ENCODE results near the gene ZNHIT6. TPM values are rescaled to one million over a fixed set of nuclear protein-coding genes. Genes with fewer than 3 reads are reported as not detected.

ZNHIT6 gene
- total and polyA plus RNA-seq, 3 donors from 2014 or later, result 10.1 to 14.5 (median 11.3) TPM

DNA sequence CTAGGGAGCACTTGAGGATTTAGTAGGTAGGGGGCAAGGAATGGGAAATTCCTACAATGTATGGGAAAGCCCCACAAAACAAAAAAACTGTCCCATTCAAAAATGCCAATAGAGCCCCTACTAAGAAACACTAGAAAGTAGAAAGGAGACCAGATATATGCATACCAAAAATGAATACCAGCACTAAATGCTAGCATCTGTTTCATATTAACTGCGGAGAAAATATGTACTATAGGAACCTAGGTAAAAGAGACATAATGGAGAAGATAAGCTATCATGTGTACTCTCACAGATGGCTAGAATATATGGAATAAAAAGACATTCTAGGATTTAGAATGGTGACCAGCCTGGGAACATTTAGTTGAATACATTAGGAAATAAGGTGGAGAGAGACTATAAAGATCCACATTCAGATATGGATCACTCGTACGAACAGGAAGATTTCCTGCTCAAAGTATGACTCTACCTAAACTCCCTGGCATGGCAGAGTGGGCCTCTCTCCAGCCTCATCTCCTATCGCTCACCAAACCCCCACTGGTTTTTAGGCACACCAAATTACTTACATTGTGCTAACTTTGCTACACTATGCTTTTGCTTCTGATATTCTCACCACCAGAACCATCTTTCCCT lies 18.3 kb downstream of the ZNHIT6 start:
- no peak overlapping the region for H3K27ac ChIP-seq
- 90 to 94% methylated on average over 4 of the region's 4 CpGs for WGBS, 2 donors

DNA sequence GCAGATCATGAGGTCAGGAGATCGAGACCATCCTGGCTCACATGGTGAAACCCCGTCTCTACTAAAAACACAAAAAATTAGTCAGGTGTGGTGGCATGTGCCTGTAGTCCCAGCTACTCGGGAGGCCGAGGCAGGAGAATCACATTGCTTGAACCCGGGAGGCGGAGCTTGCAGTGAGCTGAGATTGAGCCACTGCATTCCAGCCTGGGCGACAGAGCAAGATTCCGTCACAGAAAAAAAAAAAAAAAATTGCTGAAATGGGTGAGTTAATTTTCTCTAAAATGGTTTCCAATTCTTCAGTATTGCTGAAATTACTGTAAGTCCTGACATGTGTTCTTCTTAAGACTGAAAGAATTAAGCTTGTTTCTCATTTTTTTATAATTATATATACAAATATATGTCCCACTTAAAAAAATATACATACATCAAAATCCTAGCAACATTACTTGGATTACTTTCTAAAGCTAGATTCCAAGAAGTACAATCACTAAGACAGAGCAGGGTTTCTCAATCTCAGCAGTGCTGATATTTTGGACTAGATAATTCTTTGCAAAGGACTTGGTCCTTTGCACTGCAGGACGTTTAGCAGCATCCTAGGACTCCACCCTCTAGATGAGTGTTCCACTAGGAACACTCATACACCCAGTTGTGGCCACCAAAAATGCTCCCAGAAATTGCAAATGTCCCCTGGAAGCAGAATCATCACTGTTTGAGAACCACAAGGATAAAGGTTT lies 24.8 kb downstream of the ZNHIT6 start:
- H3K36me3 ChIP-seq (ENCODE audit: low read depth, missing control alignments), result no peaks in the 10 kb centered on the region
- 92 to 95% methylated on average over 9 of the region's 9 CpGs for WGBS, 2 donors
- no peaks in the 10 kb centered on the region for H3K4me1 ChIP-seq
- no peak overlapping the region for H3K27ac ChIP-seq
- no peaks in the 10 kb centered on the region for H3K9me3 ChIP-seq
- no peak overlapping the region for H3K4me3 ChIP-seq
- DNase-seq, result no peak
- TF ChIP-seq, protein P1, sequence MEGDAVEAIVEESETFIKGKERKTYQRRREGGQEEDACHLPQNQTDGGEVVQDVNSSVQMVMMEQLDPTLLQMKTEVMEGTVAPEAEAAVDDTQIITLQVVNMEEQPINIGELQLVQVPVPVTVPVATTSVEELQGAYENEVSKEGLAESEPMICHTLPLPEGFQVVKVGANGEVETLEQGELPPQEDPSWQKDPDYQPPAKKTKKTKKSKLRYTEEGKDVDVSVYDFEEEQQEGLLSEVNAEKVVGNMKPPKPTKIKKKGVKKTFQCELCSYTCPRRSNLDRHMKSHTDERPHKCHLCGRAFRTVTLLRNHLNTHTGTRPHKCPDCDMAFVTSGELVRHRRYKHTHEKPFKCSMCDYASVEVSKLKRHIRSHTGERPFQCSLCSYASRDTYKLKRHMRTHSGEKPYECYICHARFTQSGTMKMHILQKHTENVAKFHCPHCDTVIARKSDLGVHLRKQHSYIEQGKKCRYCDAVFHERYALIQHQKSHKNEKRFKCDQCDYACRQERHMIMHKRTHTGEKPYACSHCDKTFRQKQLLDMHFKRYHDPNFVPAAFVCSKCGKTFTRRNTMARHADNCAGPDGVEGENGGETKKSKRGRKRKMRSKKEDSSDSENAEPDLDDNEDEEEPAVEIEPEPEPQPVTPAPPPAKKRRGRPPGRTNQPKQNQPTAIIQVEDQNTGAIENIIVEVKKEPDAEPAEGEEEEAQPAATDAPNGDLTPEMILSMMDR (IDR thresholded peaks at IDR 0.05), result no peak
- TF ChIP-seq POLR2A (IDR thresholded peaks at IDR 0.05), result no peak
- no peaks in the 10 kb centered on the region for H3K27me3 ChIP-seq
- intact Hi-C loops (cut with DNase I; ENCODE audit: low total_unique reads), result no loop called here

More for the DNA sequence above, 18.3 kb downstream of the ZNHIT6 start:
- intact Hi-C loops (cut with DNase I; ENCODE audit: low total_unique reads), result no loop called here
- H3K4me3 ChIP-seq, result no peak overlapping the region
- TF ChIP-seq POLR2A (IDR thresholded peaks at IDR 0.05), result no peak
- TF ChIP-seq, protein P1 (IDR thresholded peaks at IDR 0.05), result no peak
- no peaks in the 10 kb centered on the region for H3K4me1 ChIP-seq
- no peaks in the 10 kb centered on the region for H3K27me3 ChIP-seq
- no peak for DNase-seq
- no peaks in the 10 kb centered on the region for H3K9me3 ChIP-seq
- no peaks in the 10 kb centered on the region for H3K36me3 ChIP-seq (ENCODE audit: low read depth, missing control alignments)

DNA sequence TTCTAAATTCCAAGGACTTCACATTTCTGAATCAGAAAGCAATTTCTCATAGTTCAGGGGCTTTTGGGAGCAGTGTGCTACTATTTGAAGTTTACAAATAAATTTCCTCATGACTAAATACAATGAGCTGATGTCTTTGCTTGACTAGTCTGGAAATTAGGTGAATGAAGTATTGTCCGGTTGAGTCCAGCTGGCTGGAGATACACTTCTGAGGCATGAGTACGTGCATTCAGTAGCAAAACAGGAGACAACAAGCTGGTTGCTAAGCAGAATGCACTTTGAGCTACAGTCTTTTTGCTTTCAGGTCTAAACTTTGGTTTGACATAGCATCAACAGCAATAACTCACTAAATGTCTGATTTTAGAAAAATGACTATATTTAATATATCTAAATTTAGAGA lies 27.1 kb downstream of the ZNHIT6 start:
- H3K36me3 ChIP-seq (ENCODE audit: low read depth, missing control alignments), result no peaks in the 10 kb centered on the region
- no peaks in the 10 kb centered on the region for H3K27me3 ChIP-seq
- no peaks in the 10 kb centered on the region for H3K4me1 ChIP-seq
- 54 to 56% methylated on average over 2 of the region's 2 CpGs for WGBS, 2 donors
- H3K9me3 ChIP-seq, result no peaks in the 10 kb centered on the region
- TF ChIP-seq, protein P1 (IDR thresholded peaks at IDR 0.05), result no peak
- no peak for TF ChIP-seq POLR2A (IDR thresholded peaks at IDR 0.05)
- intact Hi-C loops (cut with DNase I; ENCODE audit: low total_unique reads), result no loop called here
- H3K27ac ChIP-seq, result no peak overlapping the region
- DNase-seq, result no peak
- H3K4me3 ChIP-seq, result no peak overlapping the region

DNA sequence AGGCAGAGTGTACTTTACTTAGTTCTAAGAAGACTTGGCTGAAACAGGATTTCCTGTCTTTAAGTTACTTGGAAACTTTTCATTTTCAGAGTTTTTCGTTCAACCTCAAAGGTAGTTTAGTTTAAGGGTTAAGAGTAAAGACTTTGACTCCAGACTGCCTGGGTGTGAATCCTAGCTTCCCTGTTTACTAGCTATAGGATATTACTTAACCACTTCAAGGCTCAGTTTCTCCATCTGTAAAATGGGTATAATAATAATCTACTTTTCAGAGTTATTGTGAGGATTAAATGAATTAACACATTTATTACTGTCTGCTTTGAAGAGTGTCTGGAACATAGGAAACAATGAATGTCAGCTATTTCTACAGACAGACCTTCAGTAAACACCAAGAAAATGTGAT lies 30.0 kb downstream of the ZNHIT6 start:
- H3K4me3 ChIP-seq, result no peak overlapping the region
- H3K36me3 ChIP-seq (ENCODE audit: low read depth, missing control alignments), result no peaks in the 10 kb centered on the region
- no peaks in the 10 kb centered on the region for H3K27me3 ChIP-seq
- no peak for DNase-seq
- no peak overlapping the region for H3K27ac ChIP-seq
- no peaks in the 10 kb centered on the region for H3K9me3 ChIP-seq
- WGBS, 2 donors, result 82 to 100% methylated on average over 1 of the region's 1 CpG
- H3K4me1 ChIP-seq, result no peaks in the 10 kb centered on the region
- intact Hi-C loops (cut with DNase I; ENCODE audit: low total_unique reads), result no loop called here
- TF ChIP-seq POLR2A (IDR thresholded peaks at IDR 0.05), result no peak
- TF ChIP-seq, protein P1 (IDR thresholded peaks at IDR 0.05), result no peak

All from testis (tissue), 3 donors.